HG03139 (cell line): Measurements from ENCODE around the gene DRGX.

Experiments used
- ATAC-seq: cut with Tn5 transposase; IDR thresholded peaks from one replicate; pipeline ENCODE4 v1.9.1; 2021; ENCODE audit not compliant: unreplicated experiment

Gene DRGX

DNA sequence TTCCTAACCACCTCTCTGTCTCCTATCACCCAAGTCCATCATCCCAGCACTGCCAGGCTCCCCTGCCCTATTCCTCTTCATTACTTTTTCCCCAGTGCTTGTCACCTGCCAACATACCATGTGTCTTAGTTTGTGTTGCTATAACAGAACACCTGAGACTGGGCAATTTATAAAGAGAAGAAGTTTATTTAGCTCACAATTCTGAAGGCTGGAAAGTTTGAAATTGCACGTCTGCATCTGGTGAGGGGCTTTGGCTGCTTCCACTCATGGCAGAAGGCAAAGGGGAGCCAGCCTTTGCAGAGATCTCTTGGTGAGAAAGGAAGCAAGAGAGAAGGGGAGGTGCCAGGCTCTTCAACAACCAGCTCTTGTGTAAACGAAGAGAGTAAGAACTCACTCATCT, 47.3 kb downstream of the DRGX start:
- no peak for ATAC-seq

DNA sequence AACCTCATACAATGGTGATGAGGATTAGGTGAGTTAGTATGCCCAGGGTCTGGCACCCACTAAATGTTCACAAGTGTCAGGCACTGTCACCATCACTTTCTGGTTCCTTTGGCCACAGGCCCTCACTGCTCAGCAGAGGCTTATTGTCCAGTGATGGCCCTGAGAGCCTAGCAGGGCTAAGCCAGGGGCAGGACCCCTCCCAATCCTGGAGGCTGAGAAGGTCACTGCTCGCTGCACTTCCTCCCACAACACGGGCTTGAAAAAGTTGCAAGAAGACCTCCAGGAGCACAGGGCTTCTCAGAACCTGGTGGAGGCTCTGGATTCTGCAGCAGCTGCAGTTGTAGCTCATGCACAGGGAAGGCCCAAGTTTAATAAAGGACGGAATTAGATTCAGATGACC, 48.1 kb downstream of the DRGX start:
- no peak for ATAC-seq

DNA sequence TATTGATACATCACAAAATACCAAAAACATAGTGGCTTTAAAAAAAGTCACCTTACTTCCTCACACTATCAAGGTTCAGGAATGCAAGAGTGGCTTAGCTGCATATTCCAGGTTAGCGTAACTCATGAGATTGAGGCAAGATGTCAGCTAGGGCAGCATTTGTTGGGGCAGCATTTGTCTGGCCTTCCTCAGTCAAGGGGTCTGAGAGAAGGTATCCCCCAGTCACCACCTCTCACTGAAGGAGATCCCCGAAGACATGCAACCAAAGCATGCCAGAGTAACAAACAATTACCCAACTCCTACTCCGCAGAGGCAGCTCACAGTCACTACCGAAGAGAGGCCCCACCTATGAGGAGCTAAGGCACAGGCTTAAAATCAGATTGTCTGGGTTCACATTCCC, 48.5 kb downstream of the DRGX start:
- ATAC-seq: no peak

DNA sequence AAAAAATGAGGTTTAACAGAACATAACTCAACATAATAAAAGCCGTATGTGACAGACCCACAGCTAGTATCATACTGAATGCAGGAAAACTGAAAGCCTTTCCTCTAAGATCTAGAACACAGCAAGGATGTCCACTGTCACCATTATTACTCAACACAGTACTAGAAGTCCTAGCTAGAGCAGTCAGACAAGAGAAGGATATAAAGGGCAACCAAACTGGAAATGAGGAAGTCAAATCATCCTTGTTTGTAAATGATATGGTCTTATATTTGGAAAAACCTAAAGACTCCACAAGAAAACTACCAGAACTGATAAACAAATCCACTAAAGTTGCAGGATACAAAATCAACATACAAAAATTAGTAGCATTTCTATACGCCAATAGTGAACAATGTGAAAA, 51.0 kb downstream of the DRGX start:
- no peak for ATAC-seq

DNA sequence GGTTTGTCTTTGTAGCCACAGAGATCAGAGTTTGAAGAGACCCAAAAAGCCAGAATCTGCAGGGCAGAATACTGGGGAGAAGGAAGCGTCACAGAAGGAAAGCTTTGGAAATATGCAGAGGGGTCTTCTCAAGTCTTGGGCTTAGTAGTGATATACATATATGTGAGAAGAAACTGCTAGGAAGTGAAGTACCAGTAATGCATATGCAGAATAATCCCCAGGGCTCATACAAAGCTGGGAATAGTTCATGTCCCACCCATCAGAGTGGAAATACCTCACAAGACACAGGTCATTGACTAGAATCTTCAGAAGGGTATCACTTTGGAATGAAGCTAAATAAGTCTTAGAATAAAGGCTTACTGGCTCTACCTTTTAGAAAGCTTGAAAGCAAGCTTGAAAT, 57.3 kb downstream of the DRGX start:
- no peak for ATAC-seq

DNA sequence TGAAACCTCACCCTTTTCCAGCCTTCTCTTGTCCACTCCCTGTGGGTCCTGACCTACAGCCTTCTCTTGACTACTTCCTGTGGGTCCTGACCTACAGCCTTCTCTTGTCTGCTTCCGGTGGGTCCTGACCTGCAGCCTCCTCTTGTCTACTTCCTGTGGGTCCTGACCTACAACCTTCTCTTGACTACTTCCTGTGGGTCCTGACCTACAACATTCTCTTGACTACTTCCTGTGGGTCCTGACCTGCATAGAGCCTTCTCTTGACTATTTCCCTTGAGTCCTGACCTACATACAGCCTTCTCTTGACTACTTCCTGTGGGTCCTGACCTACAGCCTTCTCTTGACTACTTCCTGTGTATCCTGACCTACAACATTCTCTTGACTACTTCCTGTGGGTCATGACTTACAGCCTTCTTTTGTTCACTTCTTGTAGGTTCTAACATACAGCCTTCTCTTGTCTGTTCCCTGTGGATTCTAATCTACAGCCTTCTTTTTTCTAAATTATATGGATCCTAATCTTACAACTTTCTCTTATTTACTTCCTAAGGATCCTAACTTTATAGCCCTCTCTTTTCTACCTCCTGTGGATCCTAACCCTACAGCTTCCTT, 60.4 kb downstream of the DRGX start:
- no peak for ATAC-seq

DNA sequence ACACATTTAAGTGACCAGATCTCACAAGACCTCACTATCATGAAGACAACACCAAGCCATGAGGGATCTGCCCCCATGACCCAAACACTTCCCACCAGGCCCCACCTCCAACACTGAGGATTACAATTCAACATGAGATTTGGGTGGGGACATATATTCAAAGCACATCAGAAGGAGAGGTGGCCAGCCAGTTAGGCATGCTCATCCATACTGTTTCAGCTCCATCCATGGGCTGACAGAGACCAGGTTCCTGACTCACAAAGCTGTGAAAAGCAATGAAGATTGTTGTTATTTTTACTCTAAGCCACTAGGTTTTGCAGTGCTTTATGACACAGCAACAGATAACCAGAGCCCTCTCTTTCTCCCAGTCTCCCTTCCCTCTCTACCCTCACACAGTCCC, 60.9 kb downstream of the DRGX start:
- no peak for ATAC-seq

DNA sequence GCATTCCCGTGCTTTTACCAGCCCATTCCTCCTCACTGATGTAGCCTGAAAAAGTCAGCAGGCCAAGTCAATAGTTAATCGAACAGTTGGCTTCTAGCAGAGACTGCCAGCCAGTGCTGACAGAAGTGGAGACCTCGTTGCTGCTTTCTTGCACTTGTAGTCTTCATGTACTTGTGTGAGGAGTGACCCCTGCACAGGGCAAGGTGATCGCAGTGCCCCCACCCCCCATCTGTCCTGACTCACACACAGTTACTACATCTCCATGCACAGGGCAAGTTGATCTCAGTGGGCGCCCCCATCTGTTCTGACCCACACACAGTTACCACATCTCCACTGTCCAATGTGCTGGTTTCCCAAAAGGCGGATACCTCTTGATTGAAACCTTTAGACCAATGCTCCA, 62.7 kb downstream of the DRGX start:
- ATAC-seq: no peak

DNA sequence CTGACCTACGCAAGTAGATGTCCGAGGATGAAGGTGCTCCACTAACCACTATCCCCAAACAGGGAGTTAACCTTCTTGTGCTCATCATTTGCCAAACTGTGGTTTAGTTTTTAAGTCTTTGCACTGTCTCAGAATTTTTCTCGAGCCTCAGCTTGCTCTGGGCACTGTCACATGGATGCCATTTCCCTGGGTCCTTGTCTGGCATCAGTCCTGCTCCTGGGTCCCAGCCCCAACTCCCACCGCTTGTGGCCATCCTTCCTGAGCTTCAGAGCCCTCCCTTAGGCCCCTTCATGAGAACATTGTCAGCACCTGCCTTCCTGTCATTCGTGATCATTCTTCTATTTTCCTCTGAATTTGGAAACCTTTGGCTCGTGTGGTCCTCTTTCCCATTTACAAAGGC, 63.1 kb downstream of the DRGX start:
- no peak for ATAC-seq

DNA sequence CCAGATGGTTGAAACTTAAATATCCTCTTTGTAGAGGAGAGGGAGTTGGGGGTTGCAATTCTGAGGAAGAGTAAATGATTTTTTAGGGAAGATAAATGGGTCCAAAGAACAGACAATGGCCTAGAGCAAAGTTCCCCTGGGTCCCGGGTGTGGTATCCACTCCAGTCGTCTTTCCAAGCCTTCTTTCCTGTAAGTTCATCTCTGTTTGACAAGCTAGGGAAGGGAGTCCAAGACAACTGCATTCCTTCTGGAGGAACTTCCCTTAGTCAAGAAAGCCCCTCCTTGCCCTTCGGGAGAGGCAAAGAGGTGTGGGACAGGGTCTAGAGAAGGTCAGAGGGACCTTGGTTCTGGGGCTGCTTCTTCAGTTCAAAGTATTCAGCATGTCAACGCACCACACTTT, 63.6 kb downstream of the DRGX start:
- no peak for ATAC-seq

DNA sequence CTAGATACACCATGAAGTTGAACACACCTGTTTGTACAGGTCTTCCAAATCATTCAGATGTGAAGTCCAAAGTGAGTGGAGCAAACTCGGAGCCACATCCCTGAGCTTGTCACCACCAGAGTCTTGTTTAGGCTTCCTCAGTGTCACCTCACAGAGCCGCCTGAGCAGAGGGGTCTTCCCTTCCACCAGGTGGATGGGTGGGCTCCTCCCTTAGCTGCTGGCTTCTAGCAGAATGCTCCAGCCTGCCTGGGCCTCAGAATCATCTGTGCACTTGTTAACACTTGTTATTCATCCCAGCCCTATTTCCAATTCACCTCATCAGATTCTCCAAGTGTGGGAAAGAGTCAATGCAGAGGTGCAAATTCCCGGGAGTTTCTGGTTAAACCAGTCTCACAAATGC, 64.5 kb downstream of the DRGX start:
- no peak for ATAC-seq

DNA sequence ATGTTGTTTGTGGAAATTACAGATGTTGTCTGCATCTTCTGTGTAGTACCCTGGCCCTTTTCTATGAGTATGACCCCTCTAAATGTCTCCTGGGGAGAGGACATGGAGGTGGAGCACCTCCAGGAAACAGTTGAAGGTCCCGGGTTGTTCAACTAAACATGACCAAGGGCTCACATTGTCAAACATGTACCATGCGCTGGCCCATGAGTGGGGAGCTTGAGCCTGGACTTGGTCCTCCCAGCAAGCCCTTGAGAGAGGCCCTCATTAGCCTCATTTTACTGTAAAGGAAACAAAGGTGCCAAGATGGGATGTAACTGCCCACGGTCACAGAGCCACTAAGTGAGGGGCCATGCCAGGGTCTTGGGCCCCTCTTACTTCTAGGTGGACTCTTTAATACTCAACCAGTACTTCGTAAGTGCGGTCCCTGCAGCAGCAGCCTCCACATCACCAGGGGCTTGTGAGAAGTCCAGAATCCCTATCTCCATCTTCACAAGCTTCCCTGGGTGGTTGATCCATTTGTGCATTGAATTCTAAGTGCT, 65.7 kb downstream of the DRGX start:
- no peak for ATAC-seq

DNA sequence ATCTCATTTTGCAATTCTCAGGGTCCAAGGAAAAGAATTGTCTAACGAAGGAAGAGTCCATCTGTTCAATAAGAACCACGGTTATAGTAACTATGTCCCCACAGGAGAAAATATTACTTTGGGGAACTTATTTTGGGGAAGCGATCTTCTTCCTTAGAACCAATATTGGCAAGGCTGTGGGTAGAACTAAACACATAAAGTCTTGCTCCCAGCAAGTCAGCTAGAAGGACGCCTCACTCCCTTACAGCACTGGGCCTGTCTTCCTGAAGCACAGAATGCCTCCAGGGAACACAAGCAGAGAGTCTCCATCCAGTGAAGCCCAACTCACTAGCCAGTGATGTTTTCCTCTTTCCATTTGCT, 66.8 kb downstream of the DRGX start:
- ATAC-seq: no peak

DNA sequence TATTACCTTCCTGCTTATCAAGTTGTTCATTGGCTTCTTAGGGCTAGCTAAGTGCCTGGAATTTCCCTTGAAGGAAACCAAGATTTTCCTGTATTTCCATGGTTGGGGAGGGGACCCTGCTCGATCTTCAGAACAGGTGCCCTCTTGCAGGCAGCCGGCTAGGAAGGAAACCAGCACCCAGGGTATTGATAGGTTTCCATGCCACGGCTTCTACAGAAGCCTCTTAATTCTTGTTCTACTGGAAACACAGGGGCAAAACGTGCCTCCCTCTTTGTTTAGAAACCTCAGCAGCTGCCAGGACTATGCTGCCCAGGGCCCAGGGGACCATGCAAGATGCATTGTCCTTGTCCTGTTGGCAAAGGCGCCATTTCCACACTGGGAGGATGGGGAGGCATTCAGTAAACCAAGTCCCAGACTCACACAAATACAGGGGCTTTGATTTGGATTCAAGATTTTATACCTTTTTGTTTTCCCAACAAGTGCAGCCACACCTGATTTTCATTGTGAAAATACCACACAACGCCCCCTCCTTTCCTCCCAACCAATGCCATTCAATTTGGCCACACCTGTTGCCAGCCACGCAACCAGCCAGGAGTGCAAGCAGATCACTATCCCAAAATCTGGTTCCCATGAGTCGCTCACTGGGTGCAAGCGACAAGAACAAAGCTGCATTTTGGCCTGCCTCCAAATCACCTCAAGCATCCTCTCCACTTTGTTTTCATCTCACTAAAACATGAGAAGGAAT, 67.3 kb downstream of the DRGX start:
- no peak for ATAC-seq

DNA sequence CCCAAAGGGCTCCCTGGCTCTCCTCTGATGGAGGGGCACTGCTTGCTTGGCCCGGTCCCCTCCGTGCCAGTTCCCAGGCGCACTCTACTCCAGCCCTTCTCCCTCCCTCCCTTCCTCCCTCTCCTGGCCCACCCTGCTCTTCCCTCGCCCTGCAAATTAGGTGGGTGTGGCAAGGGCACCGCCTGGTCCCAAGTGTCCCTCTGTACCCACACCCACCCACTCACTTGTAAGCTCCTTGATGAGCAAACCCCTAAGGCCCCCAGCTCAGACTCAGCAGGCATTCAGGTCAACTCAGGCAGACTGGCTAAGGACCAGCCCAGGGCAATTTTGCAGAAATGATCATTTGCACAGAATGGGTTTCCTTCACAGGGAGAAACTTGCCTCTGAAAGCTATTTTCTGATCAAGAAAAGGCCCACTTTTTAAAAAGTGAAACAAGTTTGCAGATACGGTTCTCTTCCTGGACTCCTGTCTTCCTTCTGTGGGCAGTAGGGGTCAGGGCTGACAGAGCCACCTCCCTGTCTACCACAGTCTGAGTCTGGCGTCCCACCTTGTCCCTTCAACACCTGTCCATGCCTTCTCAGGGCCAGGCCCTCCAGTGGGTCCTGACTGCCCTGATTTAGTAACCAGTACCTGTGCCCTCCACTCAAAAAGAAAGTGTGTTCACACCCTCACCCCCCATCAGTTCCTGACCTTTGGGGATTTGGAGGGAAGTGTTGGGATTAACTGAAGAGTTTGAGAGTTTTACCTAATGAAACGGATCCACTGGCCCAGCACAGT, 68.7 kb downstream of the DRGX start:
- ATAC-seq: no peak

DNA sequence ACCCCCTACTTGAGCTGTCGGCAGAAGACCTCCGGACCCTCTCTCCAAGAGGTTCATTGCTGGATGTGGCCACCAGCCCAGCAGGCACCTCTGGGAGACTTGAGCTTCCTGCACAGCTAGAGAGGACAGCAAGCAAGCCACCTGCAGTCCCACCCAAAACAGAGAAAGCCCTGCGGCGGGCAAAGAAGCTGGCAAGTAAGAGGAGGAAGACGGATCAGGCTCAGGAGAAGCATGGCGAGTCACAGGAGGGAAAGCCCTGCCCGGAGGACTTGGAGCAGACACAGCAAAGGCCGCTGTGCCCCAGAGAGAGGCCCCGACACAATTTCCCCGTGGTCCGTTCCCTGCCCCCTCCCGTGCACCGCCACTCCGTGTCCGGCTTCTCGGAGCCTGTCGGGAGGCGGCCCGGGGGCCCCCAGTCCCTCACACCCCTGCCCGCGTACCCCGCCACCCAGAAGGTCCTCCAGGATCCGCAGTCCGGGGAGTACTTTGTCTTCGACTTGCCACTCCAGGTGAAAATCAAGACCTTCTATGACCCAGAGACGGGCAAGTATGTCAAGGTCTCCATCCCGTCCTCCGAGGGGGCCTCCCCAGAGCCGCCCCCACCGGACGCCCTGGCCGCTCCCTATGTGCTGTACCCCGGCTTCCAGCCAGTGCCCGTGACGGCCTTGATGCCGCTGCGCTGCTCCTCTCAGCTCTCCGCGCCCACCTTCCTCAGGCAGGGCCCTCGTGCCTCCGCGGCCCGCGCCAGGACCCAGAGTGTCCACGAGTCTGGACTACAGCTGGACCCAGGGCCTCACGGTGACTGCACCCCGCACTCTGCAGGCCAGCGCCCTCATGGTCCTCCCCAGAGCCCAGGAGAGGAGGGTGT, 69.7 kb downstream of the DRGX start:
- ATAC-seq: no peak

DNA sequence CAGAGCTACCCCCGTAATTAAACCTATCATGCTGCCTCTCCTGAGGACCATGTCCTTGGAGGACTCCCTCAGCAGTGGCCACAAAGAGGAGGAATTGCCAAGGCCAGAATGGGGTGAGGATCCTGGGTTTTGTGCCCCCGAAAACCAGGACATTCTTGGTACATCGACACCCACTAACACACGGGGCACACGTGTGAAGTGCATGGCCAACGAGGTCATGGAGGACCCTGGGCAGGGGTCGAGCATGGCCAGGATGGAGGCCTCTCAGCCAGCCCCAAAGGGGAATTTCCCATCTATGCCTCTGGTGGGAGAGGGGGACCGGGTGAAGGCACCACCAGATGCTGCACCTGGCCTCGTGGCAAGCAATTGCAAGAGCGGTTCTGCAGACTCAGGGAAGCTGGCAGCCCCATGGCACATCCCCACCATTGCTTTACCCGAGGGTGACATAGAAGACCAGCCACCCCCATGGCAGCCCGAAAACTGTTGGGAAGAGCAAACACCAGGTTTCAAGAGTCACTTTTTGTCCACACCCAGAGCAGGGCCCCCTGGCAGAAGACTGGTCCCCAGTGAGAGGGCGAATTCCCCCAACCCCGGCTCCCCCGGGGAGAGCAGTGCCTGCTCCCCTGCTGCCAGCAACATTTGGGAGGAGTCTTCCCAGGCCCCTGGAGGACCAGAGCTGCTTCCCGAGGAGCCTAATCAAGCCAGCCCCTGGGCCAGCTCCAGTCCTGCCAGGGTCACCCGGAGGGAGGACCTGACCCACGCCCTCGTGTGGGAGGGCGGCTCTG, 70.6 kb downstream of the DRGX start:
- no peak for ATAC-seq

DNA sequence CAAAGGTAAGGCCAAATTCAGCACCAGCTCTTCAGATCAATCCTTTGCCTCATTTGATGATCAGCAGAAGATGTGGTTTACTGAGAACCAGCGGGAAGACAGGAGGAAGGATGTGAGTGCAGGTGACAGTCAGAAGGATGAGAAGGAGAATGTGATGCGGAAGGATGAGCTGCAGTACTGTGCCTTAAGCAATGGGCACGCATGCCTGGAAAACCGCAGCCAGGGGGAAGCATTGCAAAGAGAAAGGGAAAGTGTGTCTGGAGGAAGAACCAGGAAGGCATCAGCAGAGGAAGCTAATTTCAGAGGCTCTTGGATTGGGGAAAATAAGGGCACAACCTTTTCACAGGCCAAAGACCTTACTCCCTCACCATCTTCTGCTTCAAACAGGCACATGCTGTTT, 71.2 kb downstream of the DRGX start:
- no peak for ATAC-seq

DNA sequence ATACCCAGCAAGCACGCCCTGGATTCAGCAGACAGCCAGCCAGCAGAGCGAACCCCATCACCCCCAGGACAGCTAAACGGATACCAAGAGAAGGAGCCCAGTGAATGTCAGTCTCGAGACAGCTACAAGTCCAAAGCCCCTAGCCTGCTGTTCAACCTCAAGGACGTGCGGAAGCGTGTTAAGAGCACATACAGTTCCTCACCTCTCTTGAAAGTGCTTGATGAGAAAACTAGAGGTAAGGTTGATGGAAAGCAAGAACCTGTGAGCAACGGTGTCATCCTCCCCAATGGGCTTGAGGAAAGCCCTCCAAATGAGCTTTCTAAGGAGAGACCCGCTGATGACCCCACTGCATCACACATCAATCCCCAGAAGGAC, 72.0 kb downstream of the DRGX start:
- no peak for ATAC-seq

DNA sequence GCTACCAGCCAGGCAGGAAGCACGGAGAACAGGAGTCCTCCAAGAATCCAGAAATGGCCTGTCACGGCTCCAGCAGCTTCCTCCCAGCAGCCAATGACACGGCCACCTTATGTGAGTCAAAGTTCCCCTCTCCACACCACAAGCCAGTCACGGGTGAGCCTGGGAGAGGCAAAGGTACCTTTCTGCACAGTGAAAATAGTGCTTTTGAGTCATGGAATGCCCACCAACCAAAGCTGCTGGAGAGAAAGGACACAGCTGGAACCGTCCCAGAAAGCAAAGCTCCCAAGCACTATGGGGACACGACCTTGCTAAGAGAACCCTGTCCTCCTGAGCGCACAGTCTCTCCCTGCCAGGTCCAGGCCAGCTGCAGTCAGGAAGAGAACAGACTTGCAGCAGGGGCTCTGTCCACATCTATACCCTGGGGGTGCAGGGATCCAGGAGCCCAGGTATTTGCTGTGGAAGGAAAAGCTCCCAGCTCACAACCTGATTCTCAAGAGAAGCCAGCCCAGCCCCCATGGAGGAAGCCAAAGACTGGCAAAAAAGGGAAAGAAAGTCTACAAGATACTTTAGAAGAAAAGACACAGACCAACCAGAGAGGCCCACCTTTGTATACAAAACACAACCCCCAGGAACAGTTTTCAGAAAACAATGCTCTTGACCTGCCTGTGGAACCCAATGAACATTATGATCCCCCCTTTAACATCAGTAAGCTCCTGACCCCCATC, 72.6 kb downstream of the DRGX start:
- ATAC-seq: no peak
